ENCODE results near the gene PREB.

The PREB gene

DNA sequence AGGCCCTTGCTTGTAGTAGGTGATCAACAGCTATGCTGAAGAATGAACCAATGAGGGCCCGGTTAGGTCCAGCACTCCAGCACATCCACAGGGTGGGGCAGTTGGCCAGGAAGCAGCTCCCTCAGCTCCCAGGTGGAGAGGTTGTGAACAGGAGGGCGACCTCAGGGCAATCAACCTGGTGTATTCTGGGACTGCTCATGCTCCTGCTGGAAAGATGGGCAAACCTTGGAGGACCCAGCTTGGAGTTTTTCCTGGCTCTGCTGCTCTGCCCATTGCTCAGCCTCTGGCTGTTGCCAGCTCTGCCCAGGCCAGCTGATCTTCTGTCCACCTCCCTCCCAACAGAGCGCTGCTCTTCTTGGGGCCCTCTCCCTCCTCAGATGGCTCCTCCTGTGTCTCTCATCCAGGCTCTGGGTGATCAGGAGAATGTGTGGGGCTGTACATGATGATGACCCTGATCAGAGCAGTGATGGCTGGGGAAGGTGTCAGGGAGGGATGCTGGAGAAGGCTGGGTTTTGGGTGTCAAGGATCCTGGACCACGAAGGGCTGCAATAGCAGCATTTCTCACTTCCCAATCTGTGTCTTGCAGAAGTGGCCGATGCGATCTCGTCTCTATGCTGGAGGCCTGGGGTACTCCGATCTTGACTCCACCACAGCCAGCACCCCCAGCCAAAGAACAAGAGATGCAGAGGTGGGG lies 17.8 kb upstream of the PREB start:
- no peak for DNase-seq

DNA sequence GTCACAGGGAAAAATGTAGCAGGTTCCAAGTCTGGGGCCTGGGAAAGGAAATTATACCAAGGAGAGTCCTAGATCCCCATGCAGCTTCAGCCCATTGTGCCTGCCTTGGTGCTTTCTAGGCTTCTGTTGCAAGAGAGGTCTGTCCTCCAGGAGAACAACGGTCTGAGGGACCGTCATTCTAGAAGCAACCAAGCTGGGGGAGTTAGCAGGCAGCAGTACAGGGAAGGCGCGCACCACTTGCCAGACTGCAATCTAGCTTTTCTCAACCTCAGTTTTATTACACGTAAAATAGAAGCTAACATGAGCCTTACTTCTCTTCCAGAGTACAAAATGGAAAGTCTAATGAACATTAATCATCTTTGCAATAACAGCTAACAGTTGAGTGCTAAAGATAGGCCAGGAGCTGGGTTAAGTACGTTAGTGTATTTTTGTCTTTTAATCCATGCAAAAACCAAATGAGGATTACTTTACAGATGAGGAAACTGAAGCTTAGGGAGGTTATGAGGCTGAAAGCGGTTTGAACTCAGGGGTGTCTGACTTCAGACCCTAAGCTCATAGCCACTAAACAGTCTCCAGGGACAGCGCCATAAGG lies 16.3 kb upstream of the PREB start:
- DNase-seq, result no peak

- DNase-seq, result no peak
Measured at GRCh38 chr2:27149570-27150405, 15.4 kb upstream of the PREB start.

GRCh38 chr2:27148801-27149439 lies 14.5 kb upstream of the PREB start, which contains the start of gene TCF23:
TSS of gene TCF23 (plus strand) at chr2:27149004. CDS start at chr2:27149134, 130 bp downstream.
- no peak for DNase-seq

DNA sequence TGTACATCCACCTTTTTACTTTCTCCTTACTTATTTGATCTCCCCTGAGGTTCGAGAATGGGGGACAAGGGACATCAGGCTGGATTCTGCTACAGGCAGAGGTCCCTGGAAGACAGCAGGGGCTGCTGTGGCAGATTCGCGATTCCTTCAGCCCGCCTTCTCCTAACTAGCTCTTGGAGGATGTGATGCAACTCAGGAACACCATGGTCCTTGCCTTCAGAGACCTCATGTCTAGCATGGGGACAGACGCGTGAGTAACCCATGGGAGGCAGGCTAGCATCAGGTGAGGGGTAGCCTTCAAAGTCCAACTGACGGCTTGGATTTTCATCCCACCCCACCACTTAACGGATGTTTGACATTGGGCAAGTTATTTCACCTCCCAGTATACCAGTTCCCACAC lies 13.5 kb upstream of the PREB start:
- DNase-seq, result no peak

GRCh38 chr2:27145682-27146081 lies 11.2 kb upstream of the PREB start:
- no peak for DNase-seq

DNA sequence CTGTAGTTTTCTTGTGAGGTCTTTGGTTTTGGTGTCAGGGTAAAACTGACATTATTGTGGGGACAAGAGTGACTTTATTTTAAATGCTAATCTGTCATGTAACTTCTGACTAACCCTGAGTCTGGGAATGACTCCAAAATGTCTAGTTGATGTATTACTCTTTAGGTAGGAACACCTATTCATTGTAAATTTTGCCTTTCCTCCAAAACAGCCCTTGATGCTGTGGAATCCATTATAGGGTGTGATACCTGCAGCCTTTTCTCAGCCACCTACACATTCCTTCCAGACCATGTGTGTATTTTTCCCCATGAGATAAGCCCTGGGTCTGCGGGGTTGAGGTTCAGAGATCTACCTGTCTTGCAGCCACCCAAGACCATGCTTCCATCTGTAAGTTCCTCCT lies 8.8 kb upstream of the PREB start:
- no peak for DNase-seq

- DNase-seq, result no peak
Measured at GRCh38 chr2:27139310-27139709, 4.9 kb upstream of the PREB start, which contains the start of gene PRR30. TSS of gene PRR30 (minus strand) at chr2:27139410. CDS start at chr2:27138329, 1,081 bp downstream.

- no peak for DNase-seq
Measured at GRCh38 chr2:27138111-27138510, 3.7 kb upstream of the PREB start.

DNA sequence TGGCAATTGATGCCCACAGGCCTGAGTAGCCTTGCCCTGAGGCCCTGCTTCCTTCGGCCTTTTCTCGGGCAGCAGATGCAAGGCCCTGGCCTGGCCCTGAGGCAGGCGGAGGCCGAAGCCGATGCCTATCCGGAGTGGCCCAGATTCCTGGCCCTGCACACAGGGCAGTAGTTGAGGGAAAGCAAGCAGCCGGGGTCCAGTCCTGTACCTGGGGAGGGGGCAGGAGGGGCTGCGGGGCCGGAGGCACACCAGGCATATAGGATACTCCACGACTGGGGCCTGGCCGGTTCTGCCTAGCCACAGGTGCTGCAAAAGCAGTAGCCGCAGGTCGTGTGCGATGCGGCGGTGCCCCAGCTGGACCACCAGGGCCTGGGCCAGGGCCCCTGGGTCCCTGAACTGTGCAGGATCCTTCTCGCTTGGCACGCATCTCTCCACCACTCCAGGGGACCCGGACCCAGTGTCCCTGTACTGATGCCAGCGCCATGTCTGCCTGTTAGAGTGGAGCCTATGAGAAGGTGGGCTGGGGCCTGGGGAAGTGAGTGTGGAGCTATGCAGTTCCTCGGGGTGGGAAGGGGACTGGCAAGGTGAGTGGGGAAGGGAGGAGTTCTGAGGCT lies 3.0 kb upstream of the PREB start:
- DNase-seq, result no peak

- no peak for DNase-seq
Measured at GRCh38 chr2:27136751-27137150, 2.3 kb upstream of the PREB start.

- DNase-seq, result no peak
Measured at GRCh38 chr2:27135478-27135955, 1.1 kb upstream of the PREB start.

GRCh38 chr2:27134781-27135477 lies 493 bp upstream of the PREB start:
- DNase-seq, result no peak

- DNase-seq, result no peak
Measured at GRCh38 chr2:27133195-27133875, 1.1 kb downstream of the PREB start.

- no peak for DNase-seq
Measured at GRCh38 chr2:27131429-27131828, 3.0 kb downstream of the PREB start.

- no peak for DNase-seq
Measured at GRCh38 chr2:27130396-27130795, 4.0 kb downstream of the PREB start.

GRCh38 chr2:27128668-27129571 lies 5.5 kb downstream of the PREB start:
- no peak for DNase-seq

DNA sequence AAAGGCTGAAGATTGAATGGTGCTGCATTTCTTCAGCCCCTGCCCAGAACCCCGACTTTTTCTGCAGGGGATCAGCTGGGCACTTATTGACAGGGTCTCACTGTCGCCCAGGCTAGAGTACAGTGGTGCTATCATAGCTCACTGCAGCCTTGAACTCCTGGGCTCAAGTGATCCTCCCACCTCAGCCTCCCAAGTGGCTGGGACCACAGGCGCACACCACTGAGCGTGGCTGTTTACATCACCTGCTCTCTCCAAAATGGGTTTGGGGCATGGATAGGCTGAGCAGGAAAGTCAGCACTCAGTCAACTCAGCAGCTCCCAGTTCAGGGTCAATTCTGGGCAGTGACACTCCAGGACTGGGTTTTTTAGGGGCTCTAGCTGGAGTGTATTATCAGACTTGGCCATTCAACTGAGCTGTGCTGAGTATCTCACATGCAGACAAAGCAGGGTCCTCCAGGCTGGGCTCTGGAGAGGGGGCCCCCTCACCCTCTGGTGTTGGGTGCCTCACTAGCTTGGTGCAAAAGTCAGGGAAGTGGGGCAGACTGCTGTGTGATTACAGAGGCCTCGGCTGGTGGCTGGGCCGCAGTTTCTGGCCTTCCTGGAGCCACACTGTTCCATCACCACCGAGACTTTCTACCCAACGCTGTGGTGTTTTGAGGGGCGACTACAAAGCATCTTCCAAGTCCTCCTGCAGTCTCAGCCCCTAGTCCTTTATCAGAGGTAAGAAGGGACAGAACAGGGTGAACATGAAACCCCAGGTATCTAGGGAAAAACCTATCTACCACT lies 6.4 kb downstream of the PREB start:
- no peak for DNase-seq

DNA sequence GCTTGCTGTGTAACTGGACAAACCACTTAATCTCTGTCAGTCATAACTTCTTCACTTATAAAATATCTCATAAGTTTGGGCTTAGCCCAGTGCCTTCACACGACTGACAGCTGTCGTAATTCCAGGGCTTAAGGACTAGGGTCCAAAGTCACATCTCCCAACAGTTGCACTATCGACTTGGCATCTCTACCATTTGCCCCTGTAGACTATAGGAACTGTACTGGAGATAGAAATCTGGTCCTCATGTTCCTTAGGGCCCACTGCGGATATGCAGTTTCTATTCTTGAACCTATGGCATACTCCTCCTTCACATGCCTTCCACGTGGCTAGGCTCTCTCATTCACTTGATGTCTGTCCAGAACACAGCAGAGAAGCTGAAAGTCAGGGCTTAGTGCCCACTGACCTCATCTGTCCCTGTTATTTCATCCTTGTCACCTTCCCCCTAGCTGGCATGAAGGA lies 8.2 kb downstream of the PREB start:
- no peak for DNase-seq

Measured in stimulated activated naive CD4-positive, alpha-beta T cell treated with Interleukin-2 at 50 U/mL for 16 hours (primary cell).